ENCODE data around the gene DEFB124.

DNA sequence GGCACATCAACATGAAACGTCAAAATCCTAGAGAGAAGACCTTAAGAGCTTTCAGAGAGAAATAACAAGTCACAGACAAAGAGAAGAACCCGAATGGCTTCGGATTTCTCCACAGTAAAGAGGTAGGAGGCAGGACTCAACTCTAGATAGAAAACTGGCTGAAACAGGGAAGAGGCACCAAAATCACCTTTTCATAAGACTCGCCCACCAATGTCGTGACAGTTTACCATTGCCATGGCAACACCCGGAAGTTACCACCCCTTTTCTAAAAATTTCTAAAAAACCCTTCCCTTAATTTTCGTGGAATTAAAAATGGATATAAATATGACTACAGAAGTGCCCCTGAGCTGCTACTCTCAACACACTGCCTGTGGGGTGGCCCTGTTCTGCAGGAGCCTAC lies 56.6 kb downstream of the DEFB124 start:
- TF ChIP-seq POLR2AphosphoS5 (IDR thresholded peaks at IDR 0.05; ENCODE audit: low read depth, low read length) (no peak), FOXP2 (optimal IDR thresholded peaks at IDR 0.05; ENCODE audit: borderline replicate concordance, extremely low read depth, extremely low read length, insufficient read depth) (no peak)
- TF ChIP-seq, protein P1, sequence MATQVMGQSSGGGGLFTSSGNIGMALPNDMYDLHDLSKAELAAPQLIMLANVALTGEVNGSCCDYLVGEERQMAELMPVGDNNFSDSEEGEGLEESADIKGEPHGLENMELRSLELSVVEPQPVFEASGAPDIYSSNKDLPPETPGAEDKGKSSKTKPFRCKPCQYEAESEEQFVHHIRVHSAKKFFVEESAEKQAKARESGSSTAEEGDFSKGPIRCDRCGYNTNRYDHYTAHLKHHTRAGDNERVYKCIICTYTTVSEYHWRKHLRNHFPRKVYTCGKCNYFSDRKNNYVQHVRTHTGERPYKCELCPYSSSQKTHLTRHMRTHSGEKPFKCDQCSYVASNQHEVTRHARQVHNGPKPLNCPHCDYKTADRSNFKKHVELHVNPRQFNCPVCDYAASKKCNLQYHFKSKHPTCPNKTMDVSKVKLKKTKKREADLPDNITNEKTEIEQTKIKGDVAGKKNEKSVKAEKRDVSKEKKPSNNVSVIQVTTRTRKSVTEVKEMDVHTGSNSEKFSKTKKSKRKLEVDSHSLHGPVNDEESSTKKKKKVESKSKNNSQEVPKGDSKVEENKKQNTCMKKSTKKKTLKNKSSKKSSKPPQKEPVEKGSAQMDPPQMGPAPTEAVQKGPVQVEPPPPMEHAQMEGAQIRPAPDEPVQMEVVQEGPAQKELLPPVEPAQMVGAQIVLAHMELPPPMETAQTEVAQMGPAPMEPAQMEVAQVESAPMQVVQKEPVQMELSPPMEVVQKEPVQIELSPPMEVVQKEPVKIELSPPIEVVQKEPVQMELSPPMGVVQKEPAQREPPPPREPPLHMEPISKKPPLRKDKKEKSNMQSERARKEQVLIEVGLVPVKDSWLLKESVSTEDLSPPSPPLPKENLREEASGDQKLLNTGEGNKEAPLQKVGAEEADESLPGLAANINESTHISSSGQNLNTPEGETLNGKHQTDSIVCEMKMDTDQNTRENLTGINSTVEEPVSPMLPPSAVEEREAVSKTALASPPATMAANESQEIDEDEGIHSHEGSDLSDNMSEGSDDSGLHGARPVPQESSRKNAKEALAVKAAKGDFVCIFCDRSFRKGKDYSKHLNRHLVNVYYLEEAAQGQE (IDR thresholded peaks at IDR 0.05; ENCODE audit: insufficient read depth in 1 of 2, low read depth in 2 of 2, low read length in 2 of 2) = no peak

All from PFSK-1 (cell line).